Measurements from ENCODE around the gene TCF3.

The TCF3 gene

GRCh38 chr19:1580957-1581356, 71.5 kb downstream of the TCF3 start:
- no peak for DNase-seq (ENCODE audit: low spot score)

- no peak for DNase-seq (ENCODE audit: low spot score)
These were observed 72.0 kb downstream of the TCF3 start for GRCh38 chr19:1580382-1580781.

GRCh38 chr19:1579222-1579621, 73.2 kb downstream of the TCF3 start:
- no peak for DNase-seq (ENCODE audit: low spot score)

- no peak for DNase-seq (ENCODE audit: low spot score)
These were observed 74.3 kb downstream of the TCF3 start for GRCh38 chr19:1577929-1578618.

- no peak for DNase-seq (ENCODE audit: low spot score)
These were observed 75.1 kb downstream of the TCF3 start for GRCh38 chr19:1577090-1577928.

GRCh38 chr19:1576242-1577089, 75.9 kb downstream of the TCF3 start:
- no peak for DNase-seq (ENCODE audit: low spot score)

- no peak for DNase-seq (ENCODE audit: low spot score)
These were observed 76.8 kb downstream of the TCF3 start for GRCh38 chr19:1575323-1576241.

- no peak for DNase-seq (ENCODE audit: low spot score)
These were observed 77.9 kb downstream of the TCF3 start for GRCh38 chr19:1574354-1575136.

GRCh38 chr19:1572795-1573194, 79.6 kb downstream of the TCF3 start:
- DNase-seq (ENCODE audit: low spot score): no peak

GRCh38 chr19:1571358-1571757, 81.1 kb downstream of the TCF3 start:
- DNase-seq (ENCODE audit: low spot score): no peak

GRCh38 chr19:1570836-1571235, 81.6 kb downstream of the TCF3 start:
- no peak for DNase-seq (ENCODE audit: low spot score)

- DNase-seq (ENCODE audit: low spot score): no peak
These were observed 82.4 kb downstream of the TCF3 start for GRCh38 chr19:1569997-1570396.

GRCh38 chr19:1568320-1569019, 83.9 kb downstream of the TCF3 start, which contains the start of gene MEX3D:
Gene MEX3D, minus strand, starts transcription at chr19:1568325. Its CDS starts 267 bp downstream, at chr19:1568058.
- peak; percentile 80 for DNase-seq (ENCODE audit: low spot score)

- peak; percentile 35 for DNase-seq (ENCODE audit: low spot score)
These were observed 84.6 kb downstream of the TCF3 start for GRCh38 chr19:1567848-1568227.

GRCh38 chr19:1567116-1567847, 85.1 kb downstream of the TCF3 start:
- DNase-seq (ENCODE audit: low spot score): no peak

GRCh38 chr19:1566392-1567115, 85.9 kb downstream of the TCF3 start:
- no peak for DNase-seq (ENCODE audit: low spot score)

GRCh38 chr19:1563251-1563650, 89.2 kb downstream of the TCF3 start:
- DNase-seq (ENCODE audit: low spot score): no peak

GRCh38 chr19:1561236-1561842, 91.1 kb downstream of the TCF3 start:
- DNase-seq (ENCODE audit: low spot score): no peak
